AG04450 (cell line): ENCODE data around the gene FBXL7. TPM values are rescaled to one million over a fixed set of nuclear protein-coding genes. Genes with fewer than 3 reads are reported as not detected.

Source experiments
- CTCF ChIA-PET: fragments of 300-600, 350-600 bp; formaldehyde crosslinking; extraction: SDS; loops from one replicate; lab custom pipeline; 2022; ENCODE audit warnings: antibody characterized with exemption, inconsistent platforms; lab: Charles Lee
- POLR2A ChIA-PET: fragments of 350-600 bp; formaldehyde crosslinking; extraction: SDS; loops from one replicate; lab custom pipeline; 2021; ENCODE audit warnings: antibody characterized with exemption, inconsistent platforms; lab: Yijun Ruan, JAX
- DNase-seq: peaks from one replicate; pipeline ENCODE4 v3.0.0-alpha.2; 2011; ENCODE audit warnings: low read depth, low spot score
- H3K27ac ChIP-seq: one replicate; pipeline ENCODE4 v1.5.1; 2012; ENCODE audit warnings: low read depth, low read length, control low read depth
- H3K27me3 ChIP-seq: one replicate; pipeline ENCODE4 v1.6.0; 2012; ENCODE audit warnings: low read length; ENCODE audit not compliant: control insufficient read depth, insufficient read depth
- H3K4me3 ChIP-seq: 2 replicates; pipeline ENCODE4 v1.5.1; 2011; ENCODE audit warnings: mild to moderate bottlenecking, low read depth, low read length, control low read depth
- H3K9me3 ChIP-seq: 2 replicates; pipeline ENCODE4 v1.5.1; 2012; ENCODE audit warnings: low read length; ENCODE audit not compliant: control insufficient read depth, insufficient read depth
- polyA plus RNA-seq: library from polyadenylated mRNA; depleted of rRNA; stranded (reverse); fragments of >200 nt; gene quantifications from 2 replicates; pipeline ENCODE4 v1.2.3, GENCODE V29; 2011
- TF ChIP-seq, protein P1 (sequence below): IDR thresholded peaks from 2 replicates; pipeline ENCODE4 v1.5.1; 2011; ENCODE audit warnings: low read depth, low read length, control low read depth, inconsistent platforms

FBXL7 gene
- polyA plus RNA-seq, 1 experiment: 10.4 TPM

- no peak overlapping the region for H3K27ac ChIP-seq
- TF ChIP-seq, protein P1, sequence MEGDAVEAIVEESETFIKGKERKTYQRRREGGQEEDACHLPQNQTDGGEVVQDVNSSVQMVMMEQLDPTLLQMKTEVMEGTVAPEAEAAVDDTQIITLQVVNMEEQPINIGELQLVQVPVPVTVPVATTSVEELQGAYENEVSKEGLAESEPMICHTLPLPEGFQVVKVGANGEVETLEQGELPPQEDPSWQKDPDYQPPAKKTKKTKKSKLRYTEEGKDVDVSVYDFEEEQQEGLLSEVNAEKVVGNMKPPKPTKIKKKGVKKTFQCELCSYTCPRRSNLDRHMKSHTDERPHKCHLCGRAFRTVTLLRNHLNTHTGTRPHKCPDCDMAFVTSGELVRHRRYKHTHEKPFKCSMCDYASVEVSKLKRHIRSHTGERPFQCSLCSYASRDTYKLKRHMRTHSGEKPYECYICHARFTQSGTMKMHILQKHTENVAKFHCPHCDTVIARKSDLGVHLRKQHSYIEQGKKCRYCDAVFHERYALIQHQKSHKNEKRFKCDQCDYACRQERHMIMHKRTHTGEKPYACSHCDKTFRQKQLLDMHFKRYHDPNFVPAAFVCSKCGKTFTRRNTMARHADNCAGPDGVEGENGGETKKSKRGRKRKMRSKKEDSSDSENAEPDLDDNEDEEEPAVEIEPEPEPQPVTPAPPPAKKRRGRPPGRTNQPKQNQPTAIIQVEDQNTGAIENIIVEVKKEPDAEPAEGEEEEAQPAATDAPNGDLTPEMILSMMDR: no peak
- ChIA-PET CTCF (interaction anchor here (1.0 to 1.8 kb wide), 3 partner anchors 15 to 187 kb away, joined by 6 to 13 read pairs (median 7); no protein-coding TSS in a partner anchor), POLR2A (no interaction called here)
- H3K4me3 ChIP-seq: no peak overlapping the region
- no peak for DNase-seq
- H3K9me3 ChIP-seq: peaks cover 10% of the 10 kb centered on the region; the same call in 1 of the 2 replicates
- no peaks in the 10 kb centered on the region for H3K27me3 ChIP-seq
These were observed 308.6 kb downstream of the FBXL7 start for GRCh38 chr5:15808577-15808976.

GRCh38 chr5:15819617-15820016 is 319.6 kb downstream of the FBXL7 start:
- no peak overlapping the region for H3K4me3 ChIP-seq
- no peaks in the 10 kb centered on the region for H3K27me3 ChIP-seq
- TF ChIP-seq, protein P1: no peak
- no peaks in the 10 kb centered on the region; the same call in 1 of the 2 replicates for H3K9me3 ChIP-seq
- H3K27ac ChIP-seq: no peak overlapping the region
- CTCF ChIA-PET: no interaction called here
- POLR2A ChIA-PET: no interaction called here
- no peak for DNase-seq

GRCh38 chr5:15821506-15821905 is 321.5 kb downstream of the FBXL7 start:
- ChIA-PET CTCF (interaction anchor here (0.7 to 1.3 kb wide), 5 partner anchors 11 to 716 kb away, joined by 3 to 6 read pairs (median 4); no protein-coding TSS in a partner anchor), POLR2A (no interaction called here)
- TF ChIP-seq, protein P1: no peak
- no peak overlapping the region for H3K27ac ChIP-seq
- no peak for DNase-seq
- H3K27me3 ChIP-seq: no peaks in the 10 kb centered on the region
- no peak overlapping the region for H3K4me3 ChIP-seq
- H3K9me3 ChIP-seq: no peaks in the 10 kb centered on the region; the same call in 1 of the 2 replicates

- Histone ChIP-seq H3K27me3 (no peaks in the 10 kb centered on the region), H3K9me3 (no peaks in the 10 kb centered on the region), H3K4me3 (no peak overlapping the region), H3K27ac (no peak overlapping the region)
- ChIA-PET CTCF (interaction anchor here (0.6 to 4.0 kb wide), 13 partner anchors 11 to 717 kb away, joined by 3 to 32 read pairs (median 7); no protein-coding TSS in a partner anchor), POLR2A (no interaction called here)
- no peak for DNase-seq
- TF ChIP-seq, protein P1: no peak
These were observed 323.4 kb downstream of the FBXL7 start for GRCh38 chr5:15823398-15823797.

DNA sequence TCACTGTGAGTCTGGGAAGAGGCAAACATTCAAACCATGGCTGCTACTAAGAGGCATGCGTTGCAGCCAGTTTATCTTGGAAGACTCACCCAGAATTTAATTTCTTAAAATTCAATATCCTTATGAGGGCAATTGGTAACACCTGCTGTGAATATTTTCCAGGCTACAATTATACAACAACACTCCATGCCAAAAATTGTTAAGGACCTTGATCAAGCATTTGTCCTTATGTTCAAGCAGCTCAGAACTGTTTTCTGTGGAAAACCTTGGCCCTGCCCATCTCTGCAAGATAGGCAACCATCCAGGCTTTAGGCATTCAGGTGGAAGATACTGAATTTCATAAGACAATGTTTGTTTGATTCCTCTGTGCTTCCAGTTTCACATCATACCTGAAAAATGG is 327.8 kb downstream of the FBXL7 start:
- Histone ChIP-seq H3K27me3 (no peaks in the 10 kb centered on the region), H3K4me3 (no peak overlapping the region), H3K9me3 (no peaks in the 10 kb centered on the region), H3K27ac (no peak overlapping the region)
- CTCF ChIA-PET: no interaction called here
- POLR2A ChIA-PET: no interaction called here
- DNase-seq: no peak
- TF ChIP-seq, protein P1: no peak
